GM13976 (cell line): ENCODE measurements around the gene IFNGR2.
A peak's percentile ranks its signal among the peaks of the same experiment; 100 is the strongest.
"Not testable (repeated sequence)": the region's sequence is repeated elsewhere in the genome, so short reads cannot be mapped to it uniquely, and the experiment has no call there.

Experiments
- DNase-seq: peaks from one replicate; pipeline ENCODE4 v3.0.0; 2012; ENCODE audit warnings: low spot score
- in situ Hi-C: fragments of 300-500 bp; cut with MboI; formaldehyde crosslinking; loops from one replicate; pipeline ENCODE4 v1.12.0; 2022; ENCODE audit warnings: low sequenced_read_pairs, mixed read lengths, inconsistent platforms; ENCODE audit not compliant: unreplicated experiment
- TF ChIP-seq, protein P1 (sequence below): IDR thresholded peaks from 2 replicates; pipeline ENCODE4 v1.5.1; 2012; ENCODE audit warnings: borderline replicate concordance, mild to moderate bottlenecking; ENCODE audit not compliant: insufficient read depth; ENCODE audit errors: extremely low read depth, missing control alignments, control extremely low read depth

The IFNGR2 gene

DNA sequence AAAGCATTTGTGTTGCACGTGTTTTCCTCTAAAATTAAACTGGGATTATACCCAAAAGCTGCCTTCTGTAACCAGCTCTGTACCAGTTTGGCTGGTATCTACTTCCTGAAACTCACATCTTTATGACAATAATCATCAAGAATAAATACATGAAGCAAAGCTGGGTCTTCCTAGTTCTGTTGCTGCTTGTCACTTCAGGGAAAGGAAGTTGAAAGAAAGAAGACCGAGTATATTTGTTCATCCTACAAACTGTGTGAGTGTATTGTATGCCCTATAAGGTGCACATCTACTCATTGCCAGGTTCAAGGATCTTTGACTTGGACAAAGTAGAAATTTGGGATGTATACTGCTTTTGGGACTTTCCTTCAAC lies 29.1 kb upstream of the IFNGR2 start:
- TF ChIP-seq, protein P1, sequence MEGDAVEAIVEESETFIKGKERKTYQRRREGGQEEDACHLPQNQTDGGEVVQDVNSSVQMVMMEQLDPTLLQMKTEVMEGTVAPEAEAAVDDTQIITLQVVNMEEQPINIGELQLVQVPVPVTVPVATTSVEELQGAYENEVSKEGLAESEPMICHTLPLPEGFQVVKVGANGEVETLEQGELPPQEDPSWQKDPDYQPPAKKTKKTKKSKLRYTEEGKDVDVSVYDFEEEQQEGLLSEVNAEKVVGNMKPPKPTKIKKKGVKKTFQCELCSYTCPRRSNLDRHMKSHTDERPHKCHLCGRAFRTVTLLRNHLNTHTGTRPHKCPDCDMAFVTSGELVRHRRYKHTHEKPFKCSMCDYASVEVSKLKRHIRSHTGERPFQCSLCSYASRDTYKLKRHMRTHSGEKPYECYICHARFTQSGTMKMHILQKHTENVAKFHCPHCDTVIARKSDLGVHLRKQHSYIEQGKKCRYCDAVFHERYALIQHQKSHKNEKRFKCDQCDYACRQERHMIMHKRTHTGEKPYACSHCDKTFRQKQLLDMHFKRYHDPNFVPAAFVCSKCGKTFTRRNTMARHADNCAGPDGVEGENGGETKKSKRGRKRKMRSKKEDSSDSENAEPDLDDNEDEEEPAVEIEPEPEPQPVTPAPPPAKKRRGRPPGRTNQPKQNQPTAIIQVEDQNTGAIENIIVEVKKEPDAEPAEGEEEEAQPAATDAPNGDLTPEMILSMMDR: no peak
- DNase-seq: no peak
- in situ Hi-C loops: no loop called here

DNA sequence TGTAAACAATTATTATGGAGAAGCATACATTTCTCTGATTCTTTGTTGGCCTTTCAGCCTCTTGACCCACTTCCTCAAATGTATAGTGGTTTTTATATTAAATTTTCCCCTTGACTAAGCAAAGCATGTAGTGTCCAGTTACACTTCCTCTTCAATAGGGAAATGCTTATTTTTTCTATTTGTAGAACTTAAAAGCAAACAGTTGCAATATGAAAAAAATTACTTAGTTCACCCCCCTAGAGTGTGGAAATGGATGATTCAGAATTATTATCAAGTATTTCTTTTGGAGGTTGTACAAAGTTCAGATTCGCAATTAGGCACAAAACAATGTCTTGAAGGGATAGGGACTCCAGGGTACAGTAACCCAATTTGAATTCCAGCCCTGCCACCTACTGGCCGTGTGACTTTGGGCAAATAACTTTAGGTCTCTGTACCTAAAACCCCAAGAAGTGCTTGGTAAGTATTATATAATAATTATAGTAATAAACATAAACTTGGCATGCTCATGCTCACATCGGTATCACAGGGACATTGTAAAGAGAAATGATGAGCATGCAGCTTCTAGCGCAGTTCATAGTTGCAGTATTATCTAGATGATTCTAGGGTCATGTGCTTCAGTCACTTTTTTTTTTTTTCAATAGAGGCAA lies 28.6 kb upstream of the IFNGR2 start:
- no peak for DNase-seq
- in situ Hi-C loops: no loop called here
- TF ChIP-seq, protein P1: peak; percentile 61

- TF ChIP-seq, protein P1: no peak
- in situ Hi-C loops: no loop called here
- no peak for DNase-seq
These were observed 28.0 kb upstream of the IFNGR2 start for GRCh38 chr21:33375101-33375644.

DNA sequence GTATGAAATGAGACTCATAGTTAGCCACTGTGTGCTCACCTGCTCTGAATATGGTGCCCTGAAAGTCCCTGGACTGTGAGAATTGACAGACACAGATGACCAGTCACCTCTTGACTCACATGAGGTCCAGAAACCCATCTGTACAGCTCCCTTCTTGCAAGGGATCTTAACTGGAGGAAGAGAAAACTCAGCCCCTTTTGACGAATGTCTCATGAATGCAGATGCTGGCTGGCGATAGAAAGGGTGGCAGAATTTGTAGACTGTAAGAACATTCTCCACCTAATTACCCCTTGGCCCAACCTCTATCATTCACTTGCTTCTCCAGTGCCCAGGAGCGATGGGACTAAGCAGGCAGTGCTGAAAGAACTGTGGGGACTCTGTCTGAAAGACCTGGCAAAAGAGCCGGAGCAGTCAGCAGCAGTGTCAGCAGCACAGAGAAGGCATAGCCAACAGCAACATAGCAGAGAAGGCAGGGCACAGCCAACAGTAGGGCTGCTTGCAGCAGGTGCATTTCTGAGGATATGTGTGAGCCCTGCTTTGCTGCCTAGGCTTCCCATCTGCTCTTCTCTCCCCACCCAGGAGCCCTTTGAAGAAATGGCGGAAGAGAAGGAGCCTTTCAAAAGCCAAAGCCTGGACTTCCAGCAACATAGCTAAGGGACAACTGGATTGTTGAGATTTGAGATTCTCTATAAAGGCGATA lies 25.8 kb upstream of the IFNGR2 start:
- TF ChIP-seq, protein P1: no peak
- in situ Hi-C loops: no loop called here
- no peak for DNase-seq

- in situ Hi-C loops: no loop called here
- DNase-seq: no peak
- TF ChIP-seq, protein P1: no peak
These were observed 25.1 kb upstream of the IFNGR2 start for GRCh38 chr21:33378081-33378480.

DNA sequence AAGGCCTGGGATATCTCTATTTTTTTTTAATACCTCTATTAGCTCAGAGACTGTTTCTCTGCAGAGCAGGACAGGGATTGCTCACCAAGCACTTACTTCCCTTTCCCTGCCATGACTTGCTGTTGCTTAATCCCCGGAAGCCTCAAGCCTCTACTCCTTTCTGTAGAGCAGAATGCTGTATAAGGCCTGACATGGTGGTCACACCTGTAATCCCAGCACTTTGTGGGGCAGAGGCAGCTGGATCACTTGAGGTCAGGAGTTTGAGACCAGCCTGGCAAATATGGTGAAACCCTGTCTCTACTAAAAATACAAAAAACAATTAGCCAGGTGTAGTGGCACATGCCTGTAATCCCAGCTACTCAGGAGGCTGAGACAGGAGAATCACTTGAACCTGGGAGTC lies 23.3 kb upstream of the IFNGR2 start:
- DNase-seq, in situ Hi-C loops: not testable (repeated sequence)

GRCh38 chr21:33380483-33380998 lies 22.7 kb upstream of the IFNGR2 start:
- DNase-seq: peak; percentile 61
- TF ChIP-seq, protein P1: no peak
- in situ Hi-C loops: no loop called here

DNA sequence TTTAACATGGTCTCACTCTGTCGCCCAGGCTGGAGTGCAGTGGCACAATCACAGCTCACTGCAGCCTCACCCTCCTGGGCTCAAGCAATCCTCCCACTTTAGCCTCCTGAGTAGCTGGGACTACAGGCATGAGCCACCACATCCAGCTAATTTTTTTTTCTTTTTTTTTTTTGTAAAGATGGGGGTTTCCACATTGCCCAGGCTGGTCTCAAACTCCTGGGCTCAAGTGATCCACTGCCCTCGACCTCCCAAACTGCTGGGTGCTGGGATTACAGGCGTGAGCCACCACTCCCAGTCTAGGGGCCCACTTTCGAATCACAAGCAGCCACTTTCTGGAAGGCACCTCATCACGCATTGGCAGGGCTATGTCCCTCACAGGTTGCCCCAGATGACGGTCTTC lies 21.8 kb upstream of the IFNGR2 start:
- in situ Hi-C loops, DNase-seq: not testable (repeated sequence)
